ENCODE results near the gene MAEL.

MAEL gene

DNA sequence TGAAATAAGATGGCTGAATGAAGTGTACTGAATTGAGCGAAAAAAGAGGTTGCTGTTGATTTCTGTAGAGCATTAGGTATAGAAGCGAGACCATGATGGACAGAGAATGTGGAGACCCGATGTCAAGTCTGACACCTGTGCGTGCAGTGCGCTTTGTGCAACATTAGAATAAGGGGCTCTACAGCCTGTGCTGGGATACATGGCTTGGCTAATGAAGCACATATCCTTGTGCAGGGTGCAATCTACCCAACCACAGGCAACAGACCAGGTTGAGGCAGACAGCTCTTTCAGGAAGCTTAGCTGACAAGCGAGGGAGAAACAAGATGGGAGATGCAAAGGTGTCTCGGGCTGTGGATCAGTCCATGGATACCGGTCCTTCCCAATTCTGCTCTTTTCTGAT lies 82.2 kb downstream of the MAEL start:
- Mint-ChIP-seq H3K4me1 (ENCODE audit: low read depth) (peaks cover 5% of the 10 kb centered on the region), H3K27me3 (peaks cover 2% of the 10 kb centered on the region), H3K36me3 (ENCODE audit: low read depth) (no peaks in the 10 kb centered on the region), H3K27ac (no peak overlapping the region), H3K4me3 (no peak overlapping the region), H3K9me3 (no peaks in the 10 kb centered on the region)
- intact Hi-C loops (cut with micrococcal nuclease): no loop called here
